ENCODE measurements around the gene HCK. TPM values are rescaled to one million over a fixed set of nuclear protein-coding genes. Genes with fewer than 3 reads are reported as not detected.

Gene HCK
- total RNA-seq, result 99.9 TPM
- long read RNA-seq, transcript HCK-207 (13 exons, 2,101 nt), result major isoform, 141 of 243 reads
- long read RNA-seq, transcript HCK-203 (13 exons, 1,806 nt), result minor isoform, 35 of 243 reads
- long read RNA-seq, partial matches to known transcripts, result 43 of 243 reads
- long read RNA-seq, other reads (novel, unspliced or antisense), result 21 of 243 reads

- H3K36me3 ChIP-seq, result no peaks in the 10 kb centered on the region
- peaks cover 42% of the 10 kb centered on the region for H3K27me3 ChIP-seq (ENCODE audit: low read depth)
- H3K4me3 ChIP-seq, result peak within 1 kb of the TSS; percentile 53
- TF ChIP-seq, protein P1, sequence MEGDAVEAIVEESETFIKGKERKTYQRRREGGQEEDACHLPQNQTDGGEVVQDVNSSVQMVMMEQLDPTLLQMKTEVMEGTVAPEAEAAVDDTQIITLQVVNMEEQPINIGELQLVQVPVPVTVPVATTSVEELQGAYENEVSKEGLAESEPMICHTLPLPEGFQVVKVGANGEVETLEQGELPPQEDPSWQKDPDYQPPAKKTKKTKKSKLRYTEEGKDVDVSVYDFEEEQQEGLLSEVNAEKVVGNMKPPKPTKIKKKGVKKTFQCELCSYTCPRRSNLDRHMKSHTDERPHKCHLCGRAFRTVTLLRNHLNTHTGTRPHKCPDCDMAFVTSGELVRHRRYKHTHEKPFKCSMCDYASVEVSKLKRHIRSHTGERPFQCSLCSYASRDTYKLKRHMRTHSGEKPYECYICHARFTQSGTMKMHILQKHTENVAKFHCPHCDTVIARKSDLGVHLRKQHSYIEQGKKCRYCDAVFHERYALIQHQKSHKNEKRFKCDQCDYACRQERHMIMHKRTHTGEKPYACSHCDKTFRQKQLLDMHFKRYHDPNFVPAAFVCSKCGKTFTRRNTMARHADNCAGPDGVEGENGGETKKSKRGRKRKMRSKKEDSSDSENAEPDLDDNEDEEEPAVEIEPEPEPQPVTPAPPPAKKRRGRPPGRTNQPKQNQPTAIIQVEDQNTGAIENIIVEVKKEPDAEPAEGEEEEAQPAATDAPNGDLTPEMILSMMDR (IDR thresholded peaks at IDR 0.05), result no peak
- peak within 1 kb of the TSS; percentile 84 for H3K27ac ChIP-seq
- peak; percentile 82 for DNase-seq
- intact Hi-C loops (cut with DNase I), result no loop called here
- ATAC-seq, result peak; percentile 88 to 90
- peaks cover 12% of the 10 kb centered on the region for H3K4me1 ChIP-seq
- H3K9me3 ChIP-seq, result no peaks in the 10 kb centered on the region
These were observed at the start of gene HCK for GRCh38 chr20:32052090-32052777. TSS of gene HCK (plus strand) at chr20:32052242.

GRCh38 chr20:32003325-32003724 lies 48.7 kb upstream of the HCK start:
- H3K4me1 ChIP-seq, result peaks cover 3% of the 10 kb centered on the region
- TF ChIP-seq, protein P1 (IDR thresholded peaks at IDR 0.05), result no peak
- H3K4me3 ChIP-seq, result no peak overlapping the region
- H3K27me3 ChIP-seq (ENCODE audit: low read depth), result no peaks in the 10 kb centered on the region
- no peaks in the 10 kb centered on the region for H3K36me3 ChIP-seq
- no peak for DNase-seq
- ATAC-seq, result no peak
- H3K27ac ChIP-seq, result no peak overlapping the region
- no peaks in the 10 kb centered on the region for H3K9me3 ChIP-seq
- intact Hi-C loops (cut with DNase I), result no loop called here

DNA sequence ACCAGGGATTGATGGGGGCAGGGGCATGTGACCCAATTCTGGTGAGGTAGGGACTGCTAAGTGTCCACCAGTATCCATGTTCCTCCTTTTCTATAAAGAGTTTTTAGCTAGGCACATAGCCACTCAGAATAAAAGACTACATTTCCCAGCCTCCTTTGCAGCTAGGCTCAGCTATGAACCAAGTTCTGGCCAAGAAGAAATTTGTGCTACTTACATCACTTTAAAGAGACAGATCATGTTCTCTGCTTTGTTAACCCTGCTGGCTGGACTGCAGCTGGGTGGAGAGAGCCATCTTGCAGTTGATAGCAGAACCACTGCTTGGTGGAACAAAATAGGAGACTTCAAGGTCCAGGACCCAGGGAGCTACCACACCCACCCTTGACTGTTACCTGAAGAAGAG lies 47.1 kb upstream of the HCK start:
- ATAC-seq, result no peak
- TF ChIP-seq, protein P1 (IDR thresholded peaks at IDR 0.05), result no peak
- Histone ChIP-seq H3K4me1 (peaks cover 18% of the 10 kb centered on the region), H3K27me3 (ENCODE audit: low read depth) (no peaks in the 10 kb centered on the region), H3K4me3 (no peak overlapping the region), H3K27ac (no peak overlapping the region), H3K36me3 (no peaks in the 10 kb centered on the region), H3K9me3 (no peaks in the 10 kb centered on the region)
- intact Hi-C loops (cut with DNase I), result no loop called here
- DNase-seq, result no peak

- ATAC-seq (no peak), DNase-seq (no peak)
- H3K4me1 ChIP-seq, result peaks cover 19% of the 10 kb centered on the region
- TF ChIP-seq, protein P1 (IDR thresholded peaks at IDR 0.05), result no peak
- H3K27me3 ChIP-seq (ENCODE audit: low read depth), result no peaks in the 10 kb centered on the region
- H3K36me3 ChIP-seq, result no peaks in the 10 kb centered on the region
- intact Hi-C loops (cut with DNase I), result no loop called here
- H3K4me3 ChIP-seq, result no peak overlapping the region
- no peaks in the 10 kb centered on the region for H3K9me3 ChIP-seq
- no peak overlapping the region for H3K27ac ChIP-seq
These were observed 46.0 kb upstream of the HCK start for GRCh38 chr20:32006053-32006452.

- Histone ChIP-seq H3K4me1 (peaks cover 19% of the 10 kb centered on the region), H3K9me3 (no peaks in the 10 kb centered on the region), H3K27ac (peak overlapping the region; percentile 72), H3K4me3 (no peak overlapping the region), H3K27me3 (ENCODE audit: low read depth) (no peaks in the 10 kb centered on the region), H3K36me3 (no peaks in the 10 kb centered on the region)
- intact Hi-C loops (cut with DNase I), result no loop called here
- ATAC-seq (no peak), DNase-seq (no peak)
- TF ChIP-seq, protein P1 (IDR thresholded peaks at IDR 0.05), result no peak
These were observed 44.9 kb upstream of the HCK start for GRCh38 chr20:32006841-32007786.
